HG03066 (cell line): ENCODE results near the gene COPS3.
"Not testable (repeated sequence)": the region's sequence is repeated elsewhere in the genome, so short reads cannot be mapped to it uniquely, and the experiment has no call there.

Experiments used
- ATAC-seq: cut with Tn5 transposase; IDR thresholded peaks from one replicate; pipeline ENCODE4 v1.9.1; 2021; ENCODE audit warnings: low read depth; ENCODE audit not compliant: unreplicated experiment

Gene COPS3

DNA sequence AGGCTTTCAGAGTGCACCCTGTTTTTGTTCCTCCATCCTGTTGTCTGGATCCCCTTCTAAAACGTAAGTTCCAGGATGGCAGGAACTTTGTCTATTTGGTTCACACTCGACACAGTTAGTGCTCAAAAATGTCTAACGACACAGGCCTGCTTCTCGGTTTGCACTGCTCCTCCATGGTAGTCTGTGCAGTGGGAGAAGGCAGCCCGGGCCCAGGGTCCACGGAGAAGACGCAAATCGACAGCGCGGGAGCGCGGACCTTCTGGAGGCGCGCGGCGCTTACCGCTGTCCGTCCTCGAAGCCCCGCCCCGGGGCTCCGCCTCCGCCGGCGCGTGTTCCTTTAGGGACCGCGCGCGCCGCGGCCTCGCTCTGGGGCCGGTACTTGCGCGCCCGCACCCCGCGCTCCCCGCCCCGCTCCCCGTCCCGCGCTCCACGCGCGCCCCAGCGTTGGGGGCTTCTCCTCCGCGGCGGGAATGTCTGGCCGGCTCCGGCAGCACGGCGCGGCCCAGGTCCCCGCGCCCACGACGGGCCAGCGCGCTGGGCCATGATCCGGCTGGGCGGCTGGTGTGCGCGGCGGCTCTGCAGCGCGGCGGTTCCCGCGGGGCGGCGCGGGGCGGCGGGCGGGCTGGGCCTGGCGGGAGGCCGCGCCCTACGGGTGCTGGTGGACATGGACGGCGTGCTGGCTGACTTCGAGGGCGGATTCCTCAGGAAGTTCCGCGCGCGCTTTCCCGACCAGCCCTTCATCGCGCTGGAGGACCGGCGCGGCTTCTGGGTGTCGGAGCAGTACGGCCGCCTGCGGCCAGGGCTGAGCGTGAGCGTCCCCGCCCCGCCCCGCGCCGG lies 22.2 kb upstream of the COPS3 start, which contains the start of gene NT5M:
Gene NT5M (plus strand): TSS at position 364 of the 837 bp plus-strand sequence. CDS start 178 bp downstream, at position 542.
- ATAC-seq: peak; percentile 51

GRCh38 chr17:17301659-17302058 lies 20.6 kb upstream of the COPS3 start:
- not testable (repeated sequence) for ATAC-seq

GRCh38 chr17:17300624-17301568 lies 19.9 kb upstream of the COPS3 start:
- ATAC-seq: no peak

GRCh38 chr17:17298108-17298507 lies 17.1 kb upstream of the COPS3 start:
- no peak for ATAC-seq

- ATAC-seq: no peak
Measured at GRCh38 chr17:17297217-17297616, 16.2 kb upstream of the COPS3 start.

DNA sequence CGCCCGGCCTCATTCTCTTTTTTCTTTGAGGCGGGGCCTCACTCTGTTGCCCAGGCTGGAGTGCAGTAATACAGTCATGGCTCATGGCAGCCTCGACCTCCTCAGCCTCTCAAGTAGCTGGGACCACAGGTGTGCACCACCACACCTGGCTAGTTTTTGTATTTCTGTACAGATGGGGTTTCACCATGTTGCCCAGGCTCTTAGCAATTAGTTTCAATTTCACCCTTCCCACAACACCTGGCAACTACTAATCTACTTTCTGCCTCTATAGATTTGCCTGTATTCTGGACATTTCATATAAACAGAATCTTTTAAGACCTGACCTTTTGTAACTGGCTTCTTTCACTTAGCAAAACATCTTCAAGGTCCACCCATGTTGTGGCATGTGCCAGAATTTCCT lies 14.1 kb upstream of the COPS3 start:
- no peak for ATAC-seq

- ATAC-seq: no peak
Measured at GRCh38 chr17:17289701-17290100, 8.7 kb upstream of the COPS3 start.

DNA sequence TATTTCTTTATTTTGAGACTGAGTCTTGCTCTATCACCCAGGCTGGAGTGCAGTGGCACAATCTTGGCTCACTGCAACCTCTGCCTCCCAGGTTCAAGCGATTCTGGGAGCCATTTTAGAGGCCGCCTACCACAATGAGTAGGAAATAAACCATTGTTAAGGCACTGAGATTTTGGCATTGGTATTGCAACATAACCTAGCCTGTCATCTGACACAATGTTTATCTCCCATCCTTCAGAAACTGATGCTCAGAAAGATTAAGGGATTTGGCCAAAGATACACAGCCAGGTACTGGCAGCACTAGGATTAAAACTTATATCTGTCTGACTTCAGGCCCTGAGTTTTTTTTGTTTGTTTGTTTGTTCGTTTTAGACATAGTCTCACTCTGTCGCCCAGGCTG lies 8.0 kb upstream of the COPS3 start:
- ATAC-seq: no peak

DNA sequence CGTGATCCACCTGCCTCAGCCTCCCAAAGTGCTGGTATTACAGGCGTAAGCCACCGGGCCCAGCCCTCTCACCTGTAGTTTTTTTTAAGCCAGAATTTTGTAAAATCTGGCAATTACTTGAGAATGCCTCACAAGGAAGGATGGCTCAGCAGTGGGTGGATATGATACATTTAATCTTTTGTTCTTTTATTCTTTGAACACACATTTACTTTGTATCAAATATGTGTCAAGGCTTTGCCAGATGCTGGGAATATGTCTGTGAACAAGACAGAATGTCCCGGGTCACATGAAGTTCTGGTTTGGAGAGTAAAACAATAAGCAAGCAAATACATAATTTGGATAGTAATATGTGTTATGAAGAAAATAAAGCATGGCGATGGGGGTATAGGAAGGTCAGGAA lies 4.9 kb upstream of the COPS3 start:
- ATAC-seq: no peak

DNA sequence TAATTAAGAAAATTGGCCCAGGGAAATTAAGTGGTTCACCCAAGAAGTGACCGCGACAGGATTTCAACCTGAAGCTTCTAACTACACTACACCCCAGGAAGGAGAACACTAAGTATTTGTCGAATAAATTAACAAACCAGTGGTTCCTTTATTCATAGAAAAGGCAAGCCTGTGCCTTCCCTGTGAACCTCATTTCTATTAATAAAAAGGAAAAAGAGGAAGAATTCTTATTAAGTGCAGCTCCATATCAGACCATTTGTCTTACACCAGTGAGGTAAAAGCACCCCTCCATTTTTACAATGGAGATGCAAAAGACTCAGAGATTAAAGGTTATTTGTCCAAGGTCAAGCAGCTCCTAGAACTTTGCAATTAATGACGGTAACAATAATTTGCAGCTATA lies 1.7 kb downstream of the COPS3 start:
- no peak for ATAC-seq

DNA sequence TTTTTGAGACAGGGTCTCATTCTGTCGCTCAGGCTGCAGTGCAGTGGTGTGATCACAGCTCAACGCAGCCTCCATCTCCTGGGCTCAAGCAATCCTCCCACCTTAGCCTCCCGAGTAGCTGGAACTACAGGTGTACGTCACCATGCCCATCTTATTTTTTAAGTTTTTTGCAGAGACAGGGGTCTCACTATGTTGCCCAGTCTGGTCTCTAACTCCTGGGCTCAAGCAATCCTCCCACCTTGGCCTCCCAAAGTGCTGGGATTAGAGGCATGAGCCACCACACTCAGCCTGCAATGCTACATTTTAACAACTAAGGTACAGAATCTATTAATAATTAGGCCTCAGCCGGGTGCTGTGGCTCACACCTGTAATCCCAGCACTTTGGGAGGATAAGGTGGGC lies 3.6 kb downstream of the COPS3 start:
- ATAC-seq: not testable (repeated sequence)

GRCh38 chr17:17275971-17276370 lies 5.1 kb downstream of the COPS3 start:
- ATAC-seq: no peak

GRCh38 chr17:17269926-17270773 lies 10.9 kb downstream of the COPS3 start:
- ATAC-seq: no peak

- ATAC-seq: no peak
Measured at GRCh38 chr17:17264430-17264829, 16.6 kb downstream of the COPS3 start.

DNA sequence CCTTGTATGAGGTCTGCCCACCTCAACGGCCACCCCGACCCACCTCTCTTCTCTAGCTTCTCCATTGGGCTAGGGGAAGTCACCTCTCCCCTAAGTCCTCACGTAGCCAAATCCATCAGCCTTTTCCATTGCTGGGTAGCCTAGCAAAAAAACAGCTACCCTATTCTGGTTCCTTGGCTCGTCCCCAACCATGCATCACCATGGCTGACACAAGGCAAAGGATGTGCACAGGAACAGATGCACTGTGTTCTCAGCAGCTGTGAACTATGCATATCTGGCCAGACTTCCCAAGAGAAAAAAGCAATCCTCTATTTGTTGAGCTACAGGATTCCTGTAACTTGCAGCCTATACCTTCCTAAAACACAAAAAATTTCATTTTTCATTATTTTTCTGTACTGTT lies 22.0 kb downstream of the COPS3 start:
- ATAC-seq: no peak

DNA sequence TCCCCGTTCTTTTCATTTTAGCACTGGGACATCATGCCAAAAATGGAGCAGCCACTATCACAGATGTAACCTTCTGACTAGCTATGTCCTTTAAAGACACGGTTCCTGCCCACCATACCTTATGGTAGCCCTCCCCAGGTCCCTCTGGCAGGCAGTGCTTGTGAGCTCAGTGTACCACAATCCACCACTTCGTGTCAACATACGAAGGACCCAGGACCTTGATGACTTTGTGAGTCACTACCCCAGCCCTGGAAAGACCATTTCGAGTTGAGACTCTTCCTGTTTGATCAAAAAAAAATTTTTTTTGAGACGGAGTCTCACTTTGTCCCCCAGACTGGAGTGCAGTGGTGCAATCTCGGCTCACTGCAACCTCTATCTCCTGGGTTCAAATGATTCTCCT lies 23.0 kb downstream of the COPS3 start:
- no peak for ATAC-seq

DNA sequence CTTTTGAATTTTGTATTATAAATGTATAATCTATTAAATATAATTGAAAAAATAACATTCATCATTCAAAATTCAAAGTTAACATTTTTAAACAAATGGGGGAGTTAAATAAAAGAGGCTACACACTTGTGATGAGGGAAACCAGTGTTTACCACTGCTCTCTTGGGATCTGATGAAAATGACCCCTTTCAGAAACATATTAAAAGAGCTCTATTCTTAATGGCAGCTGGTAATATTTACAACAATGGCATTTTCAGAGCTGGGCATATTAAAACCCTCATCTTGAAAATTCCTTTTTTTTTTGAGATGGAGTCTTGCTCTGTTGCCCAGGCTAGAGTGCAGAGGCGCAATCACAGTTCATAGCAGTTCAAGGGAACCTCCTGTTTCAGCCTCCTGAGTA lies 24.7 kb downstream of the COPS3 start:
- no peak for ATAC-seq

DNA sequence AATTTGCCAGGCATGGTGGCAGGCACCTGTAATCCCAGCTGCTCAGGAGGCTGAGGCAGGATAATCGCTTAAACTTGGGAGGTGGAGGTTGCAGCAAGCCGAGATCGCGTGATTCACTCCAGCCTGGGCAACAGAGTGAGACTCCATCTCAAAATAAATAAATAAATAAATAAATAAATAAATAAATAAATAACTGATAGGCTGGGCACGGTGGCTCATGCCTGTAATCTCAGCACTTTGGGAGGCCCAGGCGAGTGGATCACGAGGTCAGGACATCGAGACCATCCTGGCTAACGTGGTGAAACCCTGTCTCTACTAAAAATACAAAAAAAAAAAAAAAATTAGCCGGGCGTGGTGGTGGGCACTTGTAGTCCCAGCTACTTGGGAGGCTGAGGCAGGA lies 25.4 kb downstream of the COPS3 start:
- not testable (repeated sequence) for ATAC-seq

DNA sequence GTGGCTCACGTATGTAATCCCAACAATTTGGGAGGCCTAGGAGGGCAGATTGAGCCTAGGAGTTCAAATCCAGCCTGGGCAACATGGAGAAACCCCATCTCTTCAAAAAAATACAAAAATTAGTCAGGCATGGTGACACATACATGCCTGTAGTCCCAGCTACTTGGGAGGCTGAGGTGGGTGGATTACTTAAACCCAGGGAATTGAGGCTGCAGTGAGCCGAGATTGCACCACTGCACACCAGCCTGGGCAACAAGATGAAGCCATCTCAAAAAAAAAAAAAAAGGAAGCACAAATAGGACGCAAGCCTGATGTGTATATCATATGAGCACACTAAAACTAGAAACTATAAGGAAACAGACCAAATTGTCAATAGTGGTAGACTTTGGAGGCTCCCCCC lies 27.0 kb downstream of the COPS3 start:
- no peak for ATAC-seq

DNA sequence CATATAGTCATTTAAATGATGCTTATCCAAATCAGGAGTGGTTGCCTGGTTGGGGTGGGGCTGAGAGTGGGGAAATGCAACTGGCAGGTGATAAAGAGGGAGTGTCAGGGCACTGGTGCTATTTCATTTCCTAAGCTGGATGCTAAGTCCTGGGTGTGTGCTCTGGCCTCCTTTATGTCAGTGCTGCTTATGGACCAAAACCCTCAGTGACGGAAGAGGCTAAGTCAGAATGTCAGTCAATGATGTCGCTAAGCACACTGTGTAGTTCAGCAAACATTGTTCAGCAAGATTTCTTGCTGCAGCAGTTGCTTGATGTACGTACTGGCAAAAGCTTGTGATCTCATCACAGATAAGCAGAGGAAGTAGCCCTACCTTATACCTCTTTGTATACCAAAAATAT lies 27.6 kb downstream of the COPS3 start:
- no peak for ATAC-seq
